GM06990 (cell line): ENCODE results near the gene SCLY.

Experiments used
- DNase-seq: peaks from one replicate; pipeline ENCODE4 v3.0.0-alpha.2; 2011; ENCODE audit not compliant: insufficient read length; ENCODE audit errors: extremely low read depth
- H3K27me3 ChIP-seq: replicated peaks from 2 replicates; pipeline ENCODE4 v1.6.0; 2011; ENCODE audit warnings: low read length; ENCODE audit not compliant: control insufficient read depth, insufficient read depth
- H3K36me3 ChIP-seq: 2 replicates; pipeline ENCODE4 v1.5.1; 2011; ENCODE audit warnings: low read length; ENCODE audit not compliant: control insufficient read depth, insufficient read depth
- H3K4me3 ChIP-seq: replicated peaks from 2 replicates; pipeline ENCODE4 v1.5.1; 2011; ENCODE audit warnings: low read depth, mild to moderate bottlenecking, control low read depth, low read length
- TF ChIP-seq, protein P1 (sequence below): IDR thresholded peaks from 2 replicates; pipeline ENCODE4 v1.5.1; 2011; ENCODE audit warnings: low read length, control low read depth, mild to moderate bottlenecking, inconsistent platforms; ENCODE audit not compliant: insufficient read depth, poor library complexity, severe bottlenecking

SCLY gene

DNA sequence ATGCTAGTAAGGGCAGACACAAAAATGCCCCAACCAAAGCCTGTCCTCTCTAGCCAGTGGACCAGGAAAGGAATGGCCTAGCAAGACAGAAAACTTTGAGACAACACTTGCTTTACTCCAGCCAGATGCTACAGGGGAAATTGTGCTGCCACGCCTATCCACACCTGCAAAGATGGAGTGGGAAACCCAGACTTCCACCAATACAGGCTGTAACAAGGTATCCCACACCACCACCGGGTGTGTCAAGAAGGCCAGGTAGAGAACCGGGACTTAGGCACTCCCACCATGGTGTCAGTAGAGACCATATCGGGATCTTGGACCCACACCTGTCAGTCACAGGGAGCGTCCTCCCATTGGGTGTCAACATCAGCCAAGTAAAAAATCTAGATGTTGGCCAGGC is 23.1 kb downstream of the SCLY start:
- Histone ChIP-seq H3K36me3 (peaks cover 21% of the 10 kb centered on the region), H3K27me3 (no peaks in the 10 kb centered on the region), H3K4me3 (no peak overlapping the region)
- no peak for DNase-seq
- TF ChIP-seq, protein P1, sequence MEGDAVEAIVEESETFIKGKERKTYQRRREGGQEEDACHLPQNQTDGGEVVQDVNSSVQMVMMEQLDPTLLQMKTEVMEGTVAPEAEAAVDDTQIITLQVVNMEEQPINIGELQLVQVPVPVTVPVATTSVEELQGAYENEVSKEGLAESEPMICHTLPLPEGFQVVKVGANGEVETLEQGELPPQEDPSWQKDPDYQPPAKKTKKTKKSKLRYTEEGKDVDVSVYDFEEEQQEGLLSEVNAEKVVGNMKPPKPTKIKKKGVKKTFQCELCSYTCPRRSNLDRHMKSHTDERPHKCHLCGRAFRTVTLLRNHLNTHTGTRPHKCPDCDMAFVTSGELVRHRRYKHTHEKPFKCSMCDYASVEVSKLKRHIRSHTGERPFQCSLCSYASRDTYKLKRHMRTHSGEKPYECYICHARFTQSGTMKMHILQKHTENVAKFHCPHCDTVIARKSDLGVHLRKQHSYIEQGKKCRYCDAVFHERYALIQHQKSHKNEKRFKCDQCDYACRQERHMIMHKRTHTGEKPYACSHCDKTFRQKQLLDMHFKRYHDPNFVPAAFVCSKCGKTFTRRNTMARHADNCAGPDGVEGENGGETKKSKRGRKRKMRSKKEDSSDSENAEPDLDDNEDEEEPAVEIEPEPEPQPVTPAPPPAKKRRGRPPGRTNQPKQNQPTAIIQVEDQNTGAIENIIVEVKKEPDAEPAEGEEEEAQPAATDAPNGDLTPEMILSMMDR, result no peak

DNA sequence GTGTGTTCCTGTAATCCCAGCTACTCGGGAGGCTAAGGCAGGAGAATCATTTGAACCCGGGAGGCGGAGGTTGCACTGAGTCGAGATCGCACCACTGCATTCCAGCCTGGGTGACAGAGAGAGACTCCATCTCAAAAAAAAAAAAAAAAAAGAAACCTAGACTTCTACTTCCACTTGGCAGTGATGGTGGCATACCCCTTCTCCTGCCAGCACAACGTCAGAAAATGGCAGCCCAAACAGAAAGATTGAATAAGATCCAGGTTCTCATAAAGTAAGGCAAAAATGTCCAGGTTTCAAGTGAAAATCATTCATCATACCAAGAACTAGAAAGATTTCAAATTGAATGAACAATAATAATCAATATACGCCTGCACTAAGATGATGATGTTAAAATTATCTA is 24.0 kb downstream of the SCLY start:
- Histone ChIP-seq H3K36me3 (peaks cover 21% of the 10 kb centered on the region), H3K4me3 (no peak overlapping the region), H3K27me3 (no peaks in the 10 kb centered on the region)
- no peak for DNase-seq
- TF ChIP-seq, protein P1, result no peak

DNA sequence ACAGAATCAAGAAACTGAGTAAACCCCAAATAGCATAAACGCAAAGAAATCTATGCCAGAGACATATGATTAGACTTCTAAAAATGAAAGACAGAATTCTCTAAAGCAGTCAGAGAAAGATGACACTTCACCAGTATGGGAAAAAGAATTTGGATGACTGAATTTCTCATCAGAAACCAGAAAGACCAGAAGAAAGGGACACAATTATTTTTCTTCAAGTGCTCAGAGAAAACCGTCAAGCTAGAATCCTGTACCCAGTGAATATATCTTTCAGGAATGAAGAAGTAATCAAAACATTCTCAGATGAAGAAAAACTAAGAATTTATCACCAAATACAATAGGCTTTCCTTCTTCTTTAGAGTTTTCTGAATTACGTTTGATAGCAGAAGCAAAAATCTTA is 25.1 kb downstream of the SCLY start:
- H3K36me3 ChIP-seq, result peaks cover 18% of the 10 kb centered on the region
- DNase-seq, result no peak

DNA sequence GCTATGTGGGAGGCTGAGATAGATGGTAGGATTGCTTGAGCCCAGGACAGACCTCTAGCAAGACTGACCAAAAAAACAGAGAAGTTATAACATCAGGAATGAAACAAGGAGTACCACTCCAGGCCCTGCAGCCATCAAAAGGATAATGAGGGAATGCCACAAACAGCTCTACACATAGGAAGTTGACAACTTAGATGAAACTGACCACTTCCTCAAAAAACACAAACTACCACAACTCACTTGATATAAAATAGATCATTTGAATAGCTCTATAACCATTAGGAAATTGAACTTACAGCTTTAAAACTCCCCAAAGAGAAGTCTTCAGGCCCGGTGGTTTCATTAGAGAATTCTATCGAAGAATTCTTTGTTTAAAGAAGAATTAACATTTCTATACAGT is 26.4 kb downstream of the SCLY start:
- Histone ChIP-seq H3K27me3 (no peaks in the 10 kb centered on the region), H3K4me3 (no peak overlapping the region), H3K36me3 (peaks cover 13% of the 10 kb centered on the region)
- TF ChIP-seq, protein P1, result no peak
- no peak for DNase-seq

More for the DNA sequence above, 25.1 kb downstream of the SCLY start:
- TF ChIP-seq, protein P1, result no peak
- no peaks in the 10 kb centered on the region for H3K27me3 ChIP-seq
- H3K4me3 ChIP-seq, result no peak overlapping the region

DNA sequence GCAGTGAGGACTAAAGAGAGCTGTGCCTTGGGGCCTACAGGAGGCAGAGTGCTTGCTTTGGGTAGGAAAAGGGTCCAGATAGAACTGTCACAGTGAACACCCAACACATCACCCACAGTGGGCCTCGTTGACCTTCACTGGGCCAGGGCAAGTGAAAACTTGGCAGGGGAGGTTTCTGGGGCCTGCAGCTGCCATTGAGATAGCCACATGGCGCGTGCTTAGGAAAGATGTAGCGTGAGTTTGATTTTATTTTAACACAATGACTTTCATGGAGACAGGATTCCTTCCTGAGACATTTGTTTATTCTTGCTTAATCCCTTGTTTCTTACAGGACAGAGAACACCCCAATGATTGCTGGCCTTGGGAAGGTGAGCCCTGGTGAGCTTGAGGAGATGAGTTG is 30.1 kb downstream of the SCLY start:
- DNase-seq, result no peak
- Histone ChIP-seq H3K4me3 (no peak overlapping the region), H3K27me3 (no peaks in the 10 kb centered on the region), H3K36me3 (peaks cover 4% of the 10 kb centered on the region)
- TF ChIP-seq, protein P1, result no peak

DNA sequence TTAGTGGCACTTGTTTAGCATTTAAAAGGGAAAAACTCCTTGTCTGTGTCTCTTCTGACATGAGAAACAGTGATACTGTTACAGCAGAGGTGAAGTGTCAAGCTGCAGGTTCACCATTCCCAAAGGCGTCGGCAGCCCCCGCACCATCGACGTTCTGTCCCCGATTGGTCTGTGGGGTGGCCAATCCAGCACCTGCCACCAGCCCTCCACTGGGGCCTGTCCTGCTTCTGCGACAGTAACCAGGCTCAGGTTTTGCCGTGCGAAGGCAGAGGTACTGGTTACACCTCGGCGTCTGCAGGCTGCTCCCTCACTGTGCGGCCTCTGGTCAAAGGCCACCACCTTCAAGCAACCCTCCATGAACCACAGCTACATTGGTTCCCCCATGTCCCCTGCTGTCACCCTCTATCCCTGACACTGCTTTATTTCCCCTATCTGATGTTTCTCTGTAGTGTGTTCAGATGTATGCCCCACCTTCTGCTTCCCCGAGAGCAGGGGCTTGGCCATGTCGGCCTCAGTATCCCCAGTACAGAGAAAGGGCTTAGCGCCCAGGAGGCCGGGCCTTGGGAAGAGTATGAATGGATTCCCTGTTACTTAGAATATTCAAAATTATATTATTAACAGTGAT is 30.7 kb downstream of the SCLY start:
- H3K27me3 ChIP-seq, result no peaks in the 10 kb centered on the region
- DNase-seq, result no peak
- TF ChIP-seq, protein P1, result no peak
- H3K4me3 ChIP-seq, result no peak overlapping the region
- H3K36me3 ChIP-seq, result peaks cover 4% of the 10 kb centered on the region
